Measurements from ENCODE around the gene TFPT. TPM values are rescaled to one million over a fixed set of nuclear protein-coding genes. Genes with fewer than 3 reads are reported as not detected.
A peak's percentile ranks its signal among the peaks of the same experiment; 100 is the strongest.

The TFPT gene
- total and polyA plus RNA-seq, 10 of the 15 experiments (the other 5 are each of a cell fraction or from before 2014, with no cell fraction given) = 1.7 to 40.2 (median 25.6) TPM

- peak; percentile 89 for TF ChIP-seq ZBTB40 (IDR thresholded peaks at IDR 0.05; ENCODE audit: borderline replicate concordance)
- peak; percentile 63; the same call in 1 of the 2 replicates for TF ChIP-seq HDGF (IDR thresholded peaks at IDR 0.05)
- peak; percentile 68 for TF ChIP-seq POLR2AphosphoS2 (IDR thresholded peaks at IDR 0.05; ENCODE audit: low read depth, low read length)
- TF ChIP-seq TAF1 (IDR thresholded peaks at IDR 0.05; ENCODE audit: borderline replicate concordance, low read depth, low read length) = peak; percentile 65; the same call in 1 of the 2 replicates
- no peak for TF ChIP-seq MTA2 (IDR thresholded peaks at IDR 0.05; ENCODE audit: low read depth)
- peak; percentile 74; the same call in 1 of the 2 replicates for TF ChIP-seq PML (IDR thresholded peaks at IDR 0.05; ENCODE audit: low read length)
- peak; percentile 82 for TF ChIP-seq GABPA (IDR thresholded peaks at IDR 0.05; ENCODE audit: low read depth)
- TF ChIP-seq RB1 (IDR thresholded peaks at IDR 0.05; ENCODE audit: borderline replicate concordance) = peak; percentile 68; the same call in 1 of the 2 replicates
- peak; percentile 62 to 98 for TF ChIP-seq EGR1 (IDR thresholded peaks at IDR 0.05; ENCODE audit: borderline replicate concordance in 1 of 2, low read depth in 2 of 2, low read length in 2 of 2)
- no peak for TF ChIP-seq CBX3 (IDR thresholded peaks at IDR 0.05; ENCODE audit: borderline replicate concordance, low read depth)
- 0 out of 2 replicates have a peak, but pooled peaks have one; percentile 15 for TF ChIP-seq CBFB (IDR thresholded peaks at IDR 0.05; ENCODE audit: low read depth)
- peak; percentile 93 for TF ChIP-seq E2F4 (IDR thresholded peaks at IDR 0.05; ENCODE audit: low read depth, low read length)
- peak; percentile 32 for TF ChIP-seq SIX5 (IDR thresholded peaks at IDR 0.05; ENCODE audit: low read depth, low read length, severe bottlenecking)
- peak; percentile 80 for TF ChIP-seq SKIL (IDR thresholded peaks at IDR 0.05; ENCODE audit: low read depth, poor library complexity, severe bottlenecking)
- TF ChIP-seq POU2F2 (IDR thresholded peaks at IDR 0.05; ENCODE audit: borderline replicate concordance, low read depth, low read length) = peak; percentile 82
- peak; percentile 79 for TF ChIP-seq ZNF687 (IDR thresholded peaks at IDR 0.05)
- TF ChIP-seq POLR2AphosphoS5 (IDR thresholded peaks at IDR 0.05; ENCODE audit: low read length) = peak; percentile 90
- peak; percentile 67; the same call in 1 of the 2 replicates for TF ChIP-seq SMAD5 (IDR thresholded peaks at IDR 0.05; ENCODE audit: low read depth)
Observed at GRCh38 chr19:54159352-54160181, 44.1 kb upstream of the TFPT start, which contains the start of gene LENG1 (continued).

Measured in GM12878 (cell line).